ENCODE results near the gene GLB1L3.

- TF ChIP-seq CTCF (IDR thresholded peaks at IDR 0.05; ENCODE audit: poor library complexity) = no peak
- no peak for TF ChIP-seq EZH2 (IDR thresholded peaks at IDR 0.05; ENCODE audit: borderline replicate concordance)
- TF ChIP-seq EZH2phosphoT487 (IDR thresholded peaks at IDR 0.05; ENCODE audit: low read depth, severe bottlenecking, unreplicated experiment) = no peak
Measured at GRCh38 chr11:134237557-134237922, 38.6 kb upstream of the GLB1L3 start.

All from hepatocyte (in vitro differentiated cells).